HepG2 (cell line): ENCODE data around the gene FBXL7. TPM values are rescaled to one million over a fixed set of nuclear protein-coding genes. Genes with fewer than 3 reads are reported as not detected.

Experiments
- ATAC-seq: fragments of 200-7000 bp; cut with Tn5 transposase; 3 replicates; pipeline ENCODE4 v1.9.1; 2020; ENCODE audit warnings: mild to moderate bottlenecking, moderate library complexity
- BruUV-seq: library from RNA; stranded (reverse); fragments of 400-500 nt; replicated peaks from 2 replicates; lab custom pipeline; 2021; lab: Mats Ljungman, UMichigan
- CTCF ChIA-PET: fragments of 300-600 bp; formaldehyde crosslinking; extraction: SDS; loops from one replicate; lab custom pipeline; 2021; ENCODE audit warnings: low total read pairs, inconsistent platforms, low intra/inter-chr PET ratio; lab: Yijun Ruan, JAX
- POLR2A ChIA-PET: fragments of 350-600 bp; sonication (Branson Sonifier 250); formaldehyde crosslinking; loops from one replicate; lab custom pipeline; 2020; ENCODE audit warnings: antibody characterized with exemption, inconsistent platforms; lab: Yijun Ruan, JAX
- DNase-seq: peaks from one replicate; pipeline ENCODE4 v3.0.0-alpha.2; 2015; ENCODE audit warnings: low spot score
- FAIRE-seq: peaks from 3 replicates; lab custom pipeline; 2011; peaks lifted over from hg19 to GRCh38; lab: Jason Lieb, UNC
- H2AFZ ChIP-seq: one replicate; pipeline ENCODE4 v1.6.1; 2011; ENCODE audit warnings: low read length, inconsistent platforms
- H3K27ac ChIP-seq: fragments of 300-600 bp; 3 replicates; pipeline ENCODE4 v1.8.0; 2011; ENCODE audit warnings: mixed run types, mild to moderate bottlenecking, mixed read lengths, low read length, inconsistent platforms; ENCODE audit not compliant: insufficient read depth; ENCODE audit errors: extremely low read length
- H3K27me3 ChIP-seq, 2 experiments: fragments of 200-600 bp in 1 of 2; 2 replicates in 1 of 2; 3 replicates in 1 of 2; pipeline versions ENCODE4 v1.6.0 to v1.8.0; 2011; ENCODE audit warnings: low read length in 2 of 2, mild to moderate bottlenecking in 2 of 2, moderate library complexity in 2 of 2, inconsistent platforms in 1 of 2; ENCODE audit not compliant: insufficient read depth in 2 of 2, control insufficient read depth in 1 of 2
- H3K36me3 ChIP-seq, 2 experiments: fragments of 200-600 bp in 1 of 2; replicated peaks in 1 of 2; 2 replicates in 1 of 2; 3 replicates in 1 of 2; pipeline versions ENCODE4 v1.5.1 to v1.8.0; 2011; ENCODE audit warnings: low read length in 2 of 2, inconsistent platforms in 1 of 2; ENCODE audit not compliant: insufficient read depth in 2 of 2, control insufficient read depth in 1 of 2
- H3K4me1 ChIP-seq: 2 replicates; pipeline ENCODE4 v1.5.1; 2012; ENCODE audit warnings: low read length, inconsistent platforms; ENCODE audit not compliant: insufficient read depth
- H3K4me2 ChIP-seq: 2 replicates; pipeline ENCODE4 v1.6.0; 2011; ENCODE audit warnings: low read depth, low read length, inconsistent platforms
- H3K4me3 ChIP-seq, 3 experiments: fragments of 200-600 bp in 1 of 3; sonication (generic), shearing (Covaris generic) in 1 of 3; replicated peaks in 1 of 3; 2 replicates each; pipeline ENCODE4 v1.5.1; 2011 to 2016; ENCODE audit warnings: low read length in 3 of 3, inconsistent platforms in 2 of 3, low read depth in 2 of 3, mild to moderate bottlenecking in 2 of 3, control low read depth in 1 of 3, mixed read lengths in 1 of 3; ENCODE audit not compliant: insufficient read depth in 1 of 3
- H3K79me2 ChIP-seq: one replicate; pipeline ENCODE4 v1.6.1; 2011; ENCODE audit warnings: low read length, inconsistent platforms; ENCODE audit not compliant: insufficient read depth
- H3K9ac ChIP-seq: 2 replicates; pipeline ENCODE4 v1.6.0; 2011; ENCODE audit warnings: mild to moderate bottlenecking, low read depth, low read length, inconsistent platforms; ENCODE audit not compliant: insufficient read depth
- H3K9me3 ChIP-seq: 2 replicates; pipeline ENCODE4 v1.5.1; 2012; ENCODE audit warnings: mild to moderate bottlenecking, low read length
- H4K20me1 ChIP-seq: 2 replicates; pipeline ENCODE4 v1.6.0; 2011; ENCODE audit warnings: inconsistent platforms, mild to moderate bottlenecking, low read length, moderate library complexity; ENCODE audit not compliant: insufficient read depth
- FUBP1 ChIP-seq: sonication (generic); formaldehyde crosslinking; IDR thresholded peaks from 2 replicates; pipeline ENCODE4 v1.5.1; 2020; ENCODE audit warnings: missing genetic modification reagents, mild to moderate bottlenecking, borderline replicate concordance
- NR2F1 ChIP-seq, 2 experiments: fragments of 450-650 bp in 1 of 2; formaldehyde crosslinking in 1 of 2; IDR thresholded peaks; 2 replicates each; pipeline versions ENCODE4 v1.5.0 to v1.6.1; 2016 to 2020; ENCODE audit warnings: mild to moderate bottlenecking in 1 of 2, missing compliant biosample characterization in 1 of 2, missing genetic modification reagents in 1 of 2, moderate library complexity in 1 of 2
- PRPF4 ChIP-seq: fragments of 200-400 bp; formaldehyde crosslinking; IDR thresholded peaks from 2 replicates; pipeline ENCODE4 v1.6.1; 2016; ENCODE audit warnings: low read length, low read depth; ENCODE audit not compliant: poor library complexity, severe bottlenecking
- TBX3 ChIP-seq: fragments of 450-650 bp; IDR thresholded peaks from 2 replicates; pipeline ENCODE4 v1.6.1; 2017; ENCODE audit warnings: antibody characterized with exemption, mild to moderate bottlenecking, inconsistent platforms, borderline replicate concordance
- WGBS: methylation state at CpG from one replicate; pipeline ENCODE4 v1.1.6; 2017; ENCODE audit warnings: low lambda C conversion rate; 5-methylcytosine and 5-hydroxymethylcytosine counted together
- in situ Hi-C: cut with HindIII; loops from 2 replicates; pipeline ENCODE4 v1.10.0; 2017; ENCODE audit warnings: low pct_unique_long_range_greater_than_20kb; ENCODE audit not compliant: extremely low pct_ligation_motif_present
- intact Hi-C: fragments of 100-400 bp; cut with micrococcal nuclease; formaldehyde crosslinking; loops from one replicate; pipeline ENCODE4 v1.10.0; 2022; ENCODE audit not compliant: unreplicated experiment
- polyA plus RNA-seq, 8 experiments: library from polyadenylated mRNA; depleted of rRNA in 3 of 8; stranded (reverse) in 7 of 8; unstranded in 1 of 8; fragments of >200 nt; fragmentation: Illumina TruSeq in 4 of 8; extraction: Trizol in 4 of 8; gene quantifications; 2 replicates each; pipeline versions ENCODE4 v1.2.1 to v1.2.3, GENCODE V29; 2011 to 2016; ENCODE audit warnings: low read depth in 4 of 8, missing spikeins in 1 of 8, mixed read lengths in 1 of 8; ENCODE audit not compliant: insufficient read depth in 1 of 8
- total RNA-seq, 5 experiments: library from RNA; depleted of rRNA; stranded (reverse); fragments of >200 nt; fragmentation: Illumina TruSeq; extraction: Trizol; gene quantifications; 2 replicates each; pipeline ENCODE4 v1.2.3, GENCODE V29; 2016; ENCODE audit warnings: low read depth in 1 of 5

The FBXL7 gene
- total and polyA plus RNA-seq, 2 of the 13 experiments (the other 11 are each of a cell fraction or from before 2014, with no cell fraction given) = 0.07 TPM; not detected in 1

- intact Hi-C loops = no loop called here
- no peak overlapping the region for H2AFZ ChIP-seq
- FAIRE-seq (no peak), DNase-seq (no peak), ATAC-seq (no peak)
- no peak overlapping the region for H3K4me3 ChIP-seq
- H3K36me3 ChIP-seq = no peaks in the 10 kb centered on the region
- BruUV-seq = no TSS peak
- no peak overlapping the region for H3K9ac ChIP-seq
- no peak for TF ChIP-seq NR2F1 (CRISPR knock-in tag; IDR thresholded peaks at IDR 0.05)
- no peak overlapping the region for H3K27ac ChIP-seq
- ChIA-PET POLR2A (no interaction called here), CTCF (no interaction called here)
- in situ Hi-C loops = no loop called here
- 11% methylated on average over 4 of the region's 4 CpGs for WGBS
- no peaks in the 10 kb centered on the region for H3K27me3 ChIP-seq
- no peaks in the 10 kb centered on the region for H3K79me2 ChIP-seq
- H4K20me1 ChIP-seq = no peaks in the 10 kb centered on the region
- H3K4me1 ChIP-seq = no peaks in the 10 kb centered on the region
- H3K9me3 ChIP-seq = no peaks in the 10 kb centered on the region
- H3K4me2 ChIP-seq = no peak overlapping the region
Measured at GRCh38 chr5:15647251-15647650, 147.3 kb downstream of the FBXL7 start.

- FAIRE-seq (no peak), ATAC-seq (no peak), DNase-seq (no peak)
- H3K4me2 ChIP-seq = no peak overlapping the region
- TF ChIP-seq PRPF4 = no peak
- TF ChIP-seq FUBP1 = no peak
- no peak for TF ChIP-seq TBX3
- 0% methylated on average over 2 of the region's 2 CpGs for WGBS
- H3K79me2 ChIP-seq = no peaks in the 10 kb centered on the region
- H3K4me1 ChIP-seq = no peaks in the 10 kb centered on the region
- no peak overlapping the region for H3K4me3 ChIP-seq
- CTCF ChIA-PET = no interaction called here
- H4K20me1 ChIP-seq = no peaks in the 10 kb centered on the region
- POLR2A ChIA-PET = no interaction called here
- H3K27me3 ChIP-seq = no peaks in the 10 kb centered on the region
- no peaks in the 10 kb centered on the region for H3K36me3 ChIP-seq
- intact Hi-C loops = no loop called here
- H2AFZ ChIP-seq = no peak overlapping the region
- in situ Hi-C loops = no loop called here
- no peak overlapping the region for H3K9ac ChIP-seq
- no peak overlapping the region for H3K27ac ChIP-seq
- H3K9me3 ChIP-seq = no peaks in the 10 kb centered on the region
- BruUV-seq = no TSS peak
Measured at GRCh38 chr5:15650266-15650665, 150.3 kb downstream of the FBXL7 start.
